C4-2B (cell line): ENCODE measurements around the gene GPBAR1.
A peak's percentile ranks its signal among the peaks of the same experiment; 100 is the strongest.

ENCODE experiments used
- H3K27ac ChIP-seq: fragments of 450-650 bp; 2 replicates; pipeline ENCODE4 v1.5.1; 2017
- ZFX ChIP-seq: fragments of 450-650 bp; IDR thresholded peaks from 2 replicates; pipeline ENCODE4 v1.6.1; 2017
- TF ChIP-seq, protein P1 (sequence below): fragments of 450-650 bp; conservative IDR thresholded peaks from 2 replicates; pipeline ENCODE4 v1.5.1; 2017; ENCODE audit warnings: mild to moderate bottlenecking

The GPBAR1 gene

DNA sequence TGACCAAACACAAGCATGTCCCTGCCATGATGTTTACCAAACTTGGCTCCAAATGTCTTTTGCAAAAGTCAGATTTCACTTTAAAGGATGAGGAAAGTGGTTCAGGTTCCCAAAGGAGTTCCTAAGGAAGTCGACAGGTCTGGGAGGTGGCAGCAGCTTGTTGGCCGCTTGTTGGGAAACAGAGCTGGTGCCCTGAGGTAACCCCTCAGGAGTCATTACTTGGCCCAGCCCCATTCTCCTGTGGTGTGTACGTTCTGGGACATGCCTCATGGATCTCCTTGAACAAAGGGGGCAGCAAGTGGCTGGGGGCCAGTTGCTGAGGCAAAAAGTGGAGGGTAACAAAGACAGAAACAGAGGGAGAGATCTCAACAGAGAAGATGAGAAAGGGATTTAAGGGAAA lies 20.6 kb downstream of the GPBAR1 start:
- no peak for TF ChIP-seq ZFX
- TF ChIP-seq, protein P1, sequence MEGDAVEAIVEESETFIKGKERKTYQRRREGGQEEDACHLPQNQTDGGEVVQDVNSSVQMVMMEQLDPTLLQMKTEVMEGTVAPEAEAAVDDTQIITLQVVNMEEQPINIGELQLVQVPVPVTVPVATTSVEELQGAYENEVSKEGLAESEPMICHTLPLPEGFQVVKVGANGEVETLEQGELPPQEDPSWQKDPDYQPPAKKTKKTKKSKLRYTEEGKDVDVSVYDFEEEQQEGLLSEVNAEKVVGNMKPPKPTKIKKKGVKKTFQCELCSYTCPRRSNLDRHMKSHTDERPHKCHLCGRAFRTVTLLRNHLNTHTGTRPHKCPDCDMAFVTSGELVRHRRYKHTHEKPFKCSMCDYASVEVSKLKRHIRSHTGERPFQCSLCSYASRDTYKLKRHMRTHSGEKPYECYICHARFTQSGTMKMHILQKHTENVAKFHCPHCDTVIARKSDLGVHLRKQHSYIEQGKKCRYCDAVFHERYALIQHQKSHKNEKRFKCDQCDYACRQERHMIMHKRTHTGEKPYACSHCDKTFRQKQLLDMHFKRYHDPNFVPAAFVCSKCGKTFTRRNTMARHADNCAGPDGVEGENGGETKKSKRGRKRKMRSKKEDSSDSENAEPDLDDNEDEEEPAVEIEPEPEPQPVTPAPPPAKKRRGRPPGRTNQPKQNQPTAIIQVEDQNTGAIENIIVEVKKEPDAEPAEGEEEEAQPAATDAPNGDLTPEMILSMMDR = no peak
- peak overlapping the region; percentile 64; the same call in 1 of the 2 replicates for H3K27ac ChIP-seq

DNA sequence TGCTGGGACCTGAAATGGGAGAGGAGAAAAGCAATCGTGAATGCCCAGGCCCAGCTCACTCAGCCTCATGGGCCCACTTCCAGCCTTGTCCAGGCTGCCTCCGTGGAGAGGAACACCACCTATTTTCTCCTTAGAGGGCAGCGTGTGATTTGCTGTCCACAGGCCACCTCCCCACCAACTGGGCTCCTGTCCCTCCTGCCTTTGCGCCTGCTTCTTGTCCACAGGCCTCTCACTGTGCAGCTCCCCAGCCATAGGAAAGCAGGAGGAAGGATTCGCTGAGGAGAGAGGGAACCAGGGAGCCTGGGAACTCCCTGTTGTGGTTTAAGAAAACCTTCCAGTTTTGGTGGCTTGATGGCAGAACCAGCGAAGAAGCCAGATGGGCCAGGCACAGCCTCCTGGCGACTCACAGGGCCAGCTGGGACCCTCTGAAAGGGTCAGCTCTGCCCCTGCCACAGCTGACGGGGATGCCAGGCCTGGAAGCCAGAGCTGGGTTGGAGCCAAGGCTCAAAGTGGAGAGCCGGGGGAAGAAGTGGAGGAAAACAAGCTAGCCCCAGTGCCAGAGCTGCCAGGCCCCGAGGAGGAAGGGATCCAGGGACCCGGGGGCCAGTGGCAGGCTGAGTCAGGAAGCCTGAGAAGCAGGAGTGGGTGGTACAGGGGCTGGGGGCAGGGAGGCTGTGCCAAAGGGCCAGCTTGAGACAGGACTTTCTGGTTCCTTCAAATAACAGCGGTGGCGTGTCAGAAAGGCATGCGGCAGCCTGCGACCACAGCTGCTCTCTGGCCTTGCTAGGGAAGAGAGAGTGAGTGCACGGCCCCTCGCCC lies 21.6 kb downstream of the GPBAR1 start:
- peak overlapping the region; percentile 64 for H3K27ac ChIP-seq
- TF ChIP-seq, protein P1 = no peak
- TF ChIP-seq ZFX = 0 out of 2 replicates have a peak, but pooled peaks have one; percentile 10

DNA sequence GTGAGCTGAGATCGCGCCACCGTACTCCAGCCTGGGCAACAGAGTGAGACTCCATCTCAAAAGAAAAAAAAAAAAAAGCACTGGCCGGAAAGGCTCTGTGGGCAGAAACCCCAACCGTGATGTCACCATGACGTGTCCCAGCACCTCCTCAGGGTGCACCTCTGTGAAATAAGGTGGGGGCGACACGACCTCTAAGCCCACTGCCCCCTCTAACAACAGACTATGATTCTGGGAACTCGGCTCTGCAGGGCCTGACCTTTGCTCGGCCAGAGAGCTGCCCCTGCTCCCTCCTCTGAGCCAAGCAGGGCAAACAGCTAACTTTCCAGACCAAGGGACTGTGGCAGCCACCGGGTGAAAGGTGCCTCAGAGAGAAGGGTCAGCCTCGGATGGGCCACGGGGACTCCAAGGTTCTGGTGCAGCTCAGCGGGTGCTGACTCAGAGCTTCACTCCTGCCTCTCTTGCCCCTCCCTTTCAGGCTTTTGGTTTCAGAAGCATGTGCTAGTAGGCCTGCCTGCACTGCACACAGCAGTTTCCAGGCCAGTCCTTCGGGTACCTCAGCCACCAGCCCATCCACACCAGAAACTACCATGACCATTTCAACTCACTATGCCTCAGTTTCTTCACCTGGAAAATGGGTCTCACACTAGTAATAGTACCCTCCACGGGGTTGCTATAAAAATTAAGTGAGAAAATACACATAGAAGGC lies 23.4 kb downstream of the GPBAR1 start:
- TF ChIP-seq, protein P1 = no peak
- no peak for TF ChIP-seq ZFX
- peak overlapping the region; percentile 64 for H3K27ac ChIP-seq

DNA sequence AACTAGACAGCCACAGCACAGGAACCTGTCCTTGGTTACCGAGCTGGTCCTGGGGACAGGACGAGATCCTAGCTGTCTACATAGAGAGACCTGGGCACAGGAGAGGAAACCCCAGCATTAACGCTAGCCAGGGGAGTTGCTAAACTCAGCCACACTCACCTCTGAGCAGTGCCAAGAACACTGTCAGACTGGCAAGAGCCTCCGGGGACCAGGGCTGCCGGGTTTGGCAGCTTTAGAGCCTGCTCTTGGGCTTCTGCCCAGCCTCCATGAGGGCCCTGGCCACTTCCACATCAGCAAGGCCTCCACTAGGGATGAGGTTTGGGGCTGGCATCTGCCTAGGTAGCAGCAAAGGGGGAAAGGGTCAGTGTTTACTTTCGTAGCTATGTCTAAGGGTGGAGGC lies 24.8 kb downstream of the GPBAR1 start:
- TF ChIP-seq, protein P1 = no peak
- TF ChIP-seq ZFX = no peak
- H3K27ac ChIP-seq = peak overlapping the region; percentile 64

DNA sequence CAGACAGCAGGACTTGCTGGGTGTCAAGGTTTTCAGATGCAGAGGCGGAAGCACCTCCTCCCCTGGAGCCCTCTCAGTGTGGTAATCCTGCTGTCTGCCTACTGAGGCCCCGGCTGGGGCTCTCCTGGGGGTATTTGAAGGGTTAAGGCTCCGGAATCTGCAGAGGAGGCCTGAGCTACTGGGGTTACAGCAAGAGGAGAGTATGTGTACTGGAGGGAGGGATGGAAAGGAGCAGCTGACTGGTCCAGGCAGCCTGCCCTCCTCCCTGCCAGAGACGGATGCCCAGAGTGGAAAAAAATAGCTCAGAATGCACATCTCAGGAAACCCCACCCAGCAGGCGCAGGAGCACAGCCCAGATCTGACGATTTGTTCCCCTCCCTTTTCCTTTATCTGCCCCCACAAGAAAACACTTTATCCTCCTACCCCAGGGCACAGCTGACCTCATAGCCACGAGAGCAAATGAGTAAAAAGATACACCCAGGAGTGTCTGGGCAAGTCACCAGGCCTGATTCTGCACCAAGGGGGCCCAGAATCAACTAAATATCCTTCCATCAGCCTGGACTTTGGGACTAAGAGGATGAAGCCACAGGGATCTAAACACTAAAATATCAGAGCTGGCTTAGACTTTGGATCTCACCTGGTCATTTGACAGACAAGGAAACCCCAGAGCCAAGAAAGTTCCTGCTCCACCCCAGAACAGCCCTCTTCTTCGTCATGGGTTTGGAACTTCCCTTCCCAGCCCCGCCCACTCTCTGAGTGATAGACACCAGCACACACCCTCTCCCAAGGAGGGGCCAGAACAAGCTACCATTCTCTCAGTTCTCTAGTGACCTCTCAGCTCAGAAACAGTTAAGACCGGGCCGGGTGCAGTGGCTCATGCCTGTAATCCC lies 26.0 kb downstream of the GPBAR1 start:
- TF ChIP-seq, protein P1 = no peak
- no peak for TF ChIP-seq ZFX
- H3K27ac ChIP-seq = peak overlapping the region; percentile 64

DNA sequence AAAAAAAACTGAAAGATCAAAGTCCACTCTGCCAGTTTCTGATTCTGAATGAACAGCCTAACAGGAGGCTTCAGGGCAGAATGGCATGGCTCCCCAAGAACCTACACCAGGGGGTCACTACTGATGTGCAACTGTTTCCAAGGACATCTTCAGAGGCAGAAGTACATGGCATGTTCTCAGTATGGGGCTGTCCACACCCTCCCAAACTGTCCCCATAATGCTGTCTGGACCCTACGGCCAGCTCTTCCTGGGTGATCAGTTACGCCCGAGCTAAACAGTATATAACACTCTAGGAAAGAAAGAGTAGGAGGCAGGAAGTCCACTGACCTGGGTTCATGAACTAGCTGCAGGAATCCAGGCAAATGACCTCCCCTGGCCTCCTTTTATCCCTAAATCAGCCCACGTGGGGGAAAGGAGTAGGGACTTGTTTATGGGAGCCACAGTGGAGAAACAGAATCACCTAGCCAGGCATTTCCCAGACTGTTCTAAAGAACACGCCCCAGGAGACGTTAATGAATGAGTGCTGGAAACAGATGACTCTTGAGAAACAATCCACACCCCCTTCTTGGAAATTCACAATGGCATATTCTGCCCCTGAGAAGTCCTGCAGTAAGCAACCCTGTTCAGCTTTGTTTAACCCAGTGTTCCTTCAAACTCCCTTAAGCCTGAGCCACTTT lies 29.0 kb downstream of the GPBAR1 start:
- TF ChIP-seq ZFX = no peak
- TF ChIP-seq, protein P1 = no peak
- no peak overlapping the region for H3K27ac ChIP-seq
